ENCODE data around the gene COBLL1. TPM values are rescaled to one million over a fixed set of nuclear protein-coding genes. Genes with fewer than 3 reads are reported as not detected.

COBLL1 gene
- total RNA-seq, 1 donor from 2014 or later, result not detected

DNA sequence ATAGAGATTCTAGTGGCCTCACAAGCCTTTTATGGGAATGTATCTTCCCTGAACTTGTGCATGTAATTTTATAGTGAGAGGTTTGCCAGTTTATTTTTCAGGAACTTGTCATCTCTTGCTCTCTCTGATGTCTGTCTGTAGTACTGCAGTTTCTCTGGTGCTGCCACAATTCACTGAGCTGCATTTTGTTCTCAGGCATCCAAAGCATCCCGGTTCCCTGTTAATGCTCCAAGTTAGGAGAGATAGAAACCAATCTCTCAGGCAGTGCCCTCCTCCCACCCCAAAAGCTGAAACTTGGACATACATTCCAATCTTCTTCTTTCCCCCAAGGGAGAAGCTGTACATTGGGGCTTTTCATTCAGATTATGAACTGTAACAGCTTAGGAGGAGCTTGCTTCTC is 190.3 kb downstream of the COBLL1 start:
- no peaks in the 10 kb centered on the region for H3K36me3 Mint-ChIP-seq (ENCODE audit: low read depth)
- no peaks in the 10 kb centered on the region for H3K9me3 Mint-ChIP-seq
- no peaks in the 10 kb centered on the region for H3K27me3 Mint-ChIP-seq
- intact Hi-C loops (cut with micrococcal nuclease), result no loop called here
- no peak overlapping the region for H3K27ac Mint-ChIP-seq
- no peaks in the 10 kb centered on the region for H3K4me1 Mint-ChIP-seq
- no peak overlapping the region for H3K4me3 Mint-ChIP-seq
- no peak for DNase-seq

GRCh38 chr2:164644036-164644700 is 197.5 kb downstream of the COBLL1 start:
- Mint-ChIP-seq H3K9me3 (no peaks in the 10 kb centered on the region), H3K36me3 (ENCODE audit: low read depth) (no peaks in the 10 kb centered on the region), H3K4me1 (no peaks in the 10 kb centered on the region), H3K4me3 (no peak overlapping the region), H3K27me3 (no peaks in the 10 kb centered on the region), H3K27ac (no peak overlapping the region)
- no peak for DNase-seq
- intact Hi-C loops (cut with micrococcal nuclease), result no loop called here

GRCh38 chr2:164642946-164643555 is 198.6 kb downstream of the COBLL1 start:
- no peaks in the 10 kb centered on the region for H3K36me3 Mint-ChIP-seq (ENCODE audit: low read depth)

GRCh38 chr2:164642268-164642667 is 199.4 kb downstream of the COBLL1 start:
- Mint-ChIP-seq H3K4me3 (no peak overlapping the region), H3K9me3 (no peaks in the 10 kb centered on the region), H3K36me3 (ENCODE audit: low read depth) (no peaks in the 10 kb centered on the region), H3K27me3 (no peaks in the 10 kb centered on the region), H3K27ac (no peak overlapping the region), H3K4me1 (no peaks in the 10 kb centered on the region)
- intact Hi-C loops (cut with micrococcal nuclease), result no loop called here
- no peak for DNase-seq

More at GRCh38 chr2:164642946-164643555, 198.6 kb downstream of the COBLL1 start:
- Mint-ChIP-seq H3K4me1 (no peaks in the 10 kb centered on the region), H3K27me3 (no peaks in the 10 kb centered on the region), H3K9me3 (no peaks in the 10 kb centered on the region), H3K4me3 (no peak overlapping the region), H3K27ac (no peak overlapping the region)
- DNase-seq, result no peak
- intact Hi-C loops (cut with micrococcal nuclease), result no loop called here

Other genes with a start within 250 kb of the COBLL1 start
- not detected in 2 replicates for gene GRB14, start 220.3 kb downstream of the COBLL1 start, total RNA-seq
- not detected in 2 replicates for gene SLC38A11, start 113.7 kb upstream of the COBLL1 start, total RNA-seq